HG02852 (cell line): ENCODE data around the gene GIT2.
A peak's percentile ranks its signal among the peaks of the same experiment; 100 is the strongest.
"Not testable (repeated sequence)": the region's sequence is repeated elsewhere in the genome, so short reads cannot be mapped to it uniquely, and the experiment has no call there.

Experiments
- ATAC-seq: cut with Tn5 transposase; IDR thresholded peaks from one replicate; pipeline ENCODE4 v1.9.1; 2021; ENCODE audit warnings: mild to moderate bottlenecking, moderate library complexity; ENCODE audit not compliant: unreplicated experiment

Gene GIT2

GRCh38 chr12:109893261-109893995 lies 102.7 kb downstream of the GIT2 start:
- no peak for ATAC-seq

GRCh38 chr12:109892748-109893147 lies 103.4 kb downstream of the GIT2 start:
- ATAC-seq, result peak; percentile 56

- ATAC-seq, result no peak
These were observed 103.9 kb downstream of the GIT2 start for GRCh38 chr12:109892165-109892715.

GRCh38 chr12:109891731-109892130 lies 104.4 kb downstream of the GIT2 start:
- not testable (repeated sequence) for ATAC-seq

- no peak for ATAC-seq
These were observed 105.5 kb downstream of the GIT2 start for GRCh38 chr12:109890620-109891170.

- no peak for ATAC-seq
These were observed 107.8 kb downstream of the GIT2 start for GRCh38 chr12:109888179-109889020.

GRCh38 chr12:109885616-109886015 lies 110.6 kb downstream of the GIT2 start:
- ATAC-seq, result no peak

GRCh38 chr12:109883461-109883860 lies 112.7 kb downstream of the GIT2 start:
- no peak for ATAC-seq

GRCh38 chr12:109881752-109882151 lies 114.4 kb downstream of the GIT2 start:
- ATAC-seq, result no peak

- ATAC-seq, result no peak
These were observed 115.2 kb downstream of the GIT2 start for GRCh38 chr12:109880938-109881337.

GRCh38 chr12:109880043-109880931 lies 115.9 kb downstream of the GIT2 start, which contains the start of gene GLTP:
Gene GLTP (minus strand): TSS chr12:109880541. CDS start chr12:109880374, 167 bp downstream.
- peak; percentile 90 for ATAC-seq
